ENCODE results near the gene ACP1. TPM values are rescaled to one million over a fixed set of nuclear protein-coding genes. Genes with fewer than 3 reads are reported as not detected.

Gene ACP1
- total RNA-seq, 1 experiment from 2014 or later = 132 TPM

DNA sequence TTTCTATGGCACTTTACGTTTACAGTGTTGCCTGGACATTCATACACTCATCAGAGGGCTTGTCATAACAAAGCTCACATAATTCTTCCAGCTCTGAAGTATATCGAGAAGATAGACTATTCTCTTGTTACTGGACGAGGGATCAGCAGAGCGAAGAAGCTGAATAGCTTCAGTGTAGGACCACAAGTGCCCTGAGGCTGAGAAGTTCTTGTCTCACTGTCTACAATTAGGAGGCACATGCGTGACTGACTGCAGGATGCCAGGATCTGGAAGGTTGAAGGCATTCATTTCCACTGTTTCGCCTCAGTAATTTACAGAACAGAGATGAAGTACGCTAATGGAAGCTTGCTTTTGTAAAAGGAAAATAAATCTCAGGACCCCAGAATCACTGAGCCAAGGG is 10.5 kb upstream of the ACP1 start:
- CTCF ChIA-PET = no interaction called here
- peaks cover 15% of the 10 kb centered on the region for H3K36me3 Mint-ChIP-seq (ENCODE audit: insufficient read depth, unreplicated experiment)

DNA sequence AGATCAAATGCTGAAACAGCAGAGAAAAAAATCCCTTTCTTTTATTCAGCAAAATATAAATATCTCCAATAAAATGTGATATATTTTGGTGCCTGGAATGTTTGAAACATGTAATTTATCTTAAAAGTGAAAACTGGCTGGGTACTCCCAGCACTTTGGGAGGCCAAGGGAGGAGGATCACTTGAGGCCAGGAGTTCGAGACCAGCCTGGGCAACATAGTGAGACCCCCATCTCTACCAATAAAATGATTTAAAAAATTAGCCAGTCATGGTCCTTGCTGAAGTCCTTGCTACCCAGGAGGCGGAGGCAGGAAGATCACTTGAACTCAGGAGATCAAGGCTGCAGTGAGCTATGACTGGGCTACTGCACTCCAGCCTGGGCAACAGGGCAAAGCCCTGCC is 9.6 kb upstream of the ACP1 start:
- ChIA-PET POLR2A (no interaction called here), CTCF (interaction anchor here (0.6 to 2.1 kb wide), 4 partner anchors 8 to 374 kb away, joined by 3 to 10 read pairs (median 3); no protein-coding TSS in a partner anchor)
- DNase-seq (ENCODE audit: unreplicated experiment) = no peak
- no TSS peak for BruUV-seq (replicated peaks)
- no peak for TF ChIP-seq CTCF (IDR thresholded peaks at IDR 0.05; ENCODE audit: unreplicated experiment)
- Mint-ChIP-seq H3K27ac (ENCODE audit: low read depth, unreplicated experiment) (no peak overlapping the region), H3K4me1 (ENCODE audit: insufficient read depth, unreplicated experiment) (no peaks in the 10 kb centered on the region), H3K27me3 (ENCODE audit: insufficient read depth, unreplicated experiment) (no peaks in the 10 kb centered on the region), H3K9me3 (ENCODE audit: unreplicated experiment) (no peaks in the 10 kb centered on the region), H3K4me3 (ENCODE audit: unreplicated experiment) (no peak overlapping the region), H3K36me3 (ENCODE audit: insufficient read depth, unreplicated experiment) (peaks cover 11% of the 10 kb centered on the region)
- intact Hi-C loops (cut with micrococcal nuclease) = no loop called here

More for the DNA sequence above, 10.5 kb upstream of the ACP1 start:
- POLR2A ChIA-PET = interaction anchor here (0.6 kb wide), 1 partner anchor 108 kb away, joined by 3 read pairs; no protein-coding TSS in a partner anchor
- Mint-ChIP-seq H3K27me3 (ENCODE audit: insufficient read depth, unreplicated experiment) (no peaks in the 10 kb centered on the region), H3K4me3 (ENCODE audit: unreplicated experiment) (no peak overlapping the region), H3K9me3 (ENCODE audit: unreplicated experiment) (no peaks in the 10 kb centered on the region), H3K27ac (ENCODE audit: low read depth, unreplicated experiment) (no peak overlapping the region), H3K4me1 (ENCODE audit: insufficient read depth, unreplicated experiment) (no peaks in the 10 kb centered on the region)
- intact Hi-C loops (cut with micrococcal nuclease) = no loop called here
- TF ChIP-seq CTCF (IDR thresholded peaks at IDR 0.05; ENCODE audit: unreplicated experiment) = no peak
- no peak for DNase-seq (ENCODE audit: unreplicated experiment)
- BruUV-seq (replicated peaks) = no TSS peak

- no peak for TF ChIP-seq CTCF (IDR thresholded peaks at IDR 0.05; ENCODE audit: unreplicated experiment)
- CTCF ChIA-PET = interaction anchor here (1.2 to 2.1 kb wide), 2 partner anchors 9 to 238 kb away, joined by 3 to 10 read pairs; no protein-coding TSS in a partner anchor
- Mint-ChIP-seq H3K36me3 (ENCODE audit: insufficient read depth, unreplicated experiment) (peaks cover 11% of the 10 kb centered on the region), H3K4me3 (ENCODE audit: unreplicated experiment) (no peak overlapping the region), H3K27me3 (ENCODE audit: insufficient read depth, unreplicated experiment) (no peaks in the 10 kb centered on the region), H3K27ac (ENCODE audit: low read depth, unreplicated experiment) (no peak overlapping the region), H3K9me3 (ENCODE audit: unreplicated experiment) (no peaks in the 10 kb centered on the region), H3K4me1 (ENCODE audit: insufficient read depth, unreplicated experiment) (no peaks in the 10 kb centered on the region)
- POLR2A ChIA-PET = no interaction called here
- no TSS peak for BruUV-seq (replicated peaks)
- no peak for DNase-seq (ENCODE audit: unreplicated experiment)
- intact Hi-C loops (cut with micrococcal nuclease) = no loop called here
Observed at GRCh38 chr2:256094-256493, 8.7 kb upstream of the ACP1 start.

DNA sequence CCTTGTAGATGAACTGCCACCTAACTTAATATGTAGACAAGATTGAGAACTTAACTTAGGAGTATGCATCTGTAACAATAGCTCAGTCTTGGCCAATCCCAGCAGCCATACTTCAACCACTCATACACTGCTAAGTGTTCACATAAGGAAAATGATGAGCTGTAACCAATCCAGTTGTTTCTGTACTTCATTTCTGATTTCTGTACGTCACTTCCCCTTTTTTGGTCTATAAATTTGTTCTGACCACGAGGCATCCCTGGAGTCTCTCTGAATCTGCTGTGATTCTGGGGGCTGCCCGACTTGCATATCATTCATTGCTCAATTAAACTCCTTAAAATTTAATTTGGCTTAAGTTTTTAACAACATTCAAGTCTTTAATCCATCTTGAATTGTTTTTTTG is 7.3 kb upstream of the ACP1 start:
- CTCF ChIA-PET = interaction anchor here (1.3 to 1.4 kb wide), 2 partner anchors 17 to 48 kb away, joined by 3 read pairs; no protein-coding TSS in a partner anchor
- Mint-ChIP-seq H3K4me3 (ENCODE audit: unreplicated experiment) (no peak overlapping the region), H3K27me3 (ENCODE audit: insufficient read depth, unreplicated experiment) (no peaks in the 10 kb centered on the region), H3K36me3 (ENCODE audit: insufficient read depth, unreplicated experiment) (peaks cover 4% of the 10 kb centered on the region), H3K4me1 (ENCODE audit: insufficient read depth, unreplicated experiment) (no peaks in the 10 kb centered on the region), H3K27ac (ENCODE audit: low read depth, unreplicated experiment) (no peak overlapping the region), H3K9me3 (ENCODE audit: unreplicated experiment) (no peaks in the 10 kb centered on the region)
- DNase-seq (ENCODE audit: unreplicated experiment) = no peak
- no TSS peak for BruUV-seq (replicated peaks)
- POLR2A ChIA-PET = no interaction called here
- intact Hi-C loops (cut with micrococcal nuclease) = no loop called here
- TF ChIP-seq CTCF (IDR thresholded peaks at IDR 0.05; ENCODE audit: unreplicated experiment) = no peak
